Stomach smooth muscle (tissue), 2 donors: ENCODE measurements around the gene PDE1A.

Experiments
- H3K27ac ChIP-seq: one replicate; pipeline ENCODE4 v1.7.0; 2013; ENCODE audit warnings: mild to moderate bottlenecking, low read length, inconsistent platforms
- H3K27me3 ChIP-seq, 2 donors: one replicate each; pipeline ENCODE4 v1.7.0; 2013; ENCODE audit warnings: low read length in 2 of 2; ENCODE audit not compliant: insufficient read depth in 2 of 2, control insufficient read depth in 1 of 2
- H3K36me3 ChIP-seq, 2 donors: one replicate each; pipeline ENCODE4 v1.7.0; 2013; ENCODE audit warnings: low read length in 2 of 2; ENCODE audit not compliant: control insufficient read depth in 2 of 2, insufficient read depth in 2 of 2
- H3K4me1 ChIP-seq: one replicate; pipeline ENCODE4 v1.7.0; 2013; ENCODE audit warnings: low read length; ENCODE audit not compliant: control insufficient read depth, insufficient read depth
- H3K4me3 ChIP-seq, 2 donors: one replicate each; pipeline ENCODE4 v1.7.0; 2013; ENCODE audit warnings: low read length in 2 of 2
- H3K9ac ChIP-seq, 2 donors: one replicate each; pipeline ENCODE4 v1.7.0; 2013; ENCODE audit warnings: low read length in 2 of 2, mild to moderate bottlenecking in 1 of 2
- H3K9me3 ChIP-seq, 2 donors: one replicate each; pipeline ENCODE4 v1.7.0; 2013; ENCODE audit warnings: low read length in 2 of 2; ENCODE audit not compliant: control insufficient read depth in 2 of 2
- donor health status: healthy.
- donor health status: Pancreatic carcinoma.

The PDE1A gene

DNA sequence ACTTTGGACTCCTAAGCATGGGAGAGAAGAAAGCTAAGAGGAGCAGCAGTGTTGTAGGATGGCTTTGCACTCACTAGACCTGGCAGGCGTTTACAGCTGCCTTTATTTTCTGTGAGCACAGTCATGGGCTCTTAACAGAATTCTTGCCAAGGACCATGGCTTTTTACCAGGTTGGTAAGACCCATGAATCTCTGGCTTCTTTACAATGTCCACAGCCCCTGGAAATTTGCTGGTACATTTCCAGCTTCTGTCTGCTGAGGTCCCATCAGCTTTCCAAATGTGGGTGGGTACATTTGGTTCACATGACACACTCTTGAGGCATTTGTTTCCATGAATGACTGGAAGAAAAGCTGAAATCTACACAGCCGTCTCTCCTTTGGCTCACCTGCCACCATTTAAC, 278.5 kb downstream of the PDE1A start:
- H3K27me3 ChIP-seq, result no peaks in the 10 kb centered on the region
- no peaks in the 10 kb centered on the region for H3K4me1 ChIP-seq
- no peaks in the 10 kb centered on the region for H3K9me3 ChIP-seq
- H3K4me3 ChIP-seq, result no peak overlapping the region
- H3K9ac ChIP-seq, result no peak overlapping the region
- H3K27ac ChIP-seq, result no peak overlapping the region
- H3K36me3 ChIP-seq, result no peaks in the 10 kb centered on the region

DNA sequence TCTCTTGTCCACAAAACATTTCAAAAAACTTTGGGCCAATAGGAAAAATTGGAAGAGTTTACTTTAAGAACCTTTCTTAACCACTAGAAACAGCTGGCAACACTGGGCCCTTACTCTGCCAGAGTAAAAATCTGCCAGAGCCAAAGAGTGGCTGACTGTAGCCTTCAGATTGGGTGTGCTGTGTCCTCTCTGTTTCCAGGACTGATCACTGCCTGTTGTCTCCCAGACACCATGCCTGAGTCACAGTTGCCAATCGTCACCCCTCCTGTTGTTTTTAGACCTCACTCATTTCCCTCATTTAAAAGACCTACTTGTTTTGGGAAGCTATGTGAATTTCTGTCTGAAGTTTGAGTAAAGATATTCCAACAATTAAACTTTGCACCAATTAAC, 282.1 kb downstream of the PDE1A start:
- no peaks in the 10 kb centered on the region for H3K9me3 ChIP-seq
- H3K27ac ChIP-seq, result no peak overlapping the region
- H3K4me1 ChIP-seq, result no peaks in the 10 kb centered on the region
- H3K9ac ChIP-seq, result no peak overlapping the region
- no peaks in the 10 kb centered on the region for H3K27me3 ChIP-seq
- H3K36me3 ChIP-seq, result no peaks in the 10 kb centered on the region
- H3K4me3 ChIP-seq, result no peak overlapping the region

DNA sequence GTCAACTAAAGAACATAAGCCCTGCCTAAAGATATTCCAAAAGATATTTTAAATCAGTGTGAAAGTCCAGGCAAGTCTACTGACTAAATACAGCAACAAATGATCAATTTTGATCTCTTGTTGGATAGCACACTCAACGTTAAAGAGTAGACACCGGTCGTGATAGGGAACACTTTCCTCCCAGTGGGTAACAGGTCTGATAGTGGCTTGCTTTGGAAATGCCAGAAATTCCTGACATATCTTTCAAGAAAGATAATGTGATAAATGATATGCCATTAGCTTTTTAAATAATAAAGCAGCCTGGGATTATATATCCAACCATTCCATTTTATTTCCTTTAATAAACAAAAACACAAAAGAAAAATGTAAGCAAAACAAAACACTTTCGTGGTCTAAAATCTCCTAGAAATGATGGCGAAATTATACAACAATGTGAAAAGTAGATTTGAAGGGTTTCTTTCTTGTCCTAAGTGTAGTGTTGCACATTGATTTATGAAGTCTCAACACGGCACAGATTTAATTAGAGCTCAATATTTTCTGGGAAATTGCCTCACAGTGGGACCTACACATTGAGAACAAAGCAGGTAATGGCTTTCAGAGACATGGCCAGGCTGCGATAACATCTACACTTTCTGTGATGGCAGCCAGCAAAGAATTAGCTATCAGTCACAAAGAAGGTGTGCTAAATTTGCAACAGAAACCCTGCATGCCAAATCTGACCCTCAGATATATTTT, 282.6 kb downstream of the PDE1A start:
- Histone ChIP-seq H3K4me3 (no peak overlapping the region), H3K9me3 (no peaks in the 10 kb centered on the region), H3K4me1 (no peaks in the 10 kb centered on the region), H3K9ac (no peak overlapping the region), H3K36me3 (no peaks in the 10 kb centered on the region), H3K27me3 (no peaks in the 10 kb centered on the region), H3K27ac (no peak overlapping the region)

DNA sequence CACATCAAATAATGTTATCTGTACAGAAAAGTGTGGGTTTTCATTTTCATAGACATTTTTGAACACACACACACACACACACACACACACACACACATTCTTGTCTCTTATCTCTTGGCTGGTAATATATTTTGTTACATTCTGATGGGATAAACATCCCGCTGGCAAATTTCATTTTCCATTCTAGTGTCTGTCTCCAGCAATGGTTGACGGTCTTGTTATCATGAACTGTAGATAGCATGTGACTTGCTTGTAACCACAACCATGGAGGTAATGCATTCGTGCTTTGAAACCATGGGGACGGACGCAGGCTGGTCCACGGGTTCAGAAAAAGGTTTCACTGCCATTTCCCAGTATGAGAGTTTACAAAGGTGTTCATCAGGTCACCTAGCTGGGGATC, 284.8 kb downstream of the PDE1A start:
- Histone ChIP-seq H3K9ac (no peak overlapping the region), H3K27ac (no peak overlapping the region), H3K27me3 (no peaks in the 10 kb centered on the region)

DNA sequence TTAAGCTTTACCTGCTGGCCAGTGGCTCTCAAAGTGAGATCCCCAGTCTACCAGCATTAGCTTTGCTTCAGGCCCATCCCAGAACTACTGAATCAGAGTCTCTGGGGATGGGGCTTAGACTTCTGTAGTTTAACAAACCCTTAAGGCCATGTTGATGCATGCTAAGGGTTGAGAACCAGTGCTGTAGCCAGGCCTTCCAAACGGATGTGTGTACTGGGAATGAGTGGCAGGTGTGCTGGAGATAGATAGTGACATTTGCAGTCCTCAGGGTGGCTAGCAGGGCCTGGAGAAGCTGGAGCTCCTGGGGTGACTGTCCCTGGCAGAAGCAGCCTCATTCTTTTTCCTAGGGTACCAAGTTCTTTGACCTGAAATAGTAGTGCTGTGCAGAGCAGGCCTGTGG, 292.6 kb downstream of the PDE1A start:
- H3K27ac ChIP-seq, result no peak overlapping the region
- H3K4me1 ChIP-seq, result no peaks in the 10 kb centered on the region
- H3K9ac ChIP-seq, result no peak overlapping the region
- H3K27me3 ChIP-seq, result no peaks in the 10 kb centered on the region
- H3K9me3 ChIP-seq, result no peaks in the 10 kb centered on the region
- H3K4me3 ChIP-seq, result no peak overlapping the region
- H3K36me3 ChIP-seq, result no peaks in the 10 kb centered on the region

More for the DNA sequence above, 284.8 kb downstream of the PDE1A start:
- Histone ChIP-seq H3K9me3 (no peaks in the 10 kb centered on the region), H3K36me3 (no peaks in the 10 kb centered on the region), H3K4me3 (no peak overlapping the region), H3K4me1 (no peaks in the 10 kb centered on the region)

DNA sequence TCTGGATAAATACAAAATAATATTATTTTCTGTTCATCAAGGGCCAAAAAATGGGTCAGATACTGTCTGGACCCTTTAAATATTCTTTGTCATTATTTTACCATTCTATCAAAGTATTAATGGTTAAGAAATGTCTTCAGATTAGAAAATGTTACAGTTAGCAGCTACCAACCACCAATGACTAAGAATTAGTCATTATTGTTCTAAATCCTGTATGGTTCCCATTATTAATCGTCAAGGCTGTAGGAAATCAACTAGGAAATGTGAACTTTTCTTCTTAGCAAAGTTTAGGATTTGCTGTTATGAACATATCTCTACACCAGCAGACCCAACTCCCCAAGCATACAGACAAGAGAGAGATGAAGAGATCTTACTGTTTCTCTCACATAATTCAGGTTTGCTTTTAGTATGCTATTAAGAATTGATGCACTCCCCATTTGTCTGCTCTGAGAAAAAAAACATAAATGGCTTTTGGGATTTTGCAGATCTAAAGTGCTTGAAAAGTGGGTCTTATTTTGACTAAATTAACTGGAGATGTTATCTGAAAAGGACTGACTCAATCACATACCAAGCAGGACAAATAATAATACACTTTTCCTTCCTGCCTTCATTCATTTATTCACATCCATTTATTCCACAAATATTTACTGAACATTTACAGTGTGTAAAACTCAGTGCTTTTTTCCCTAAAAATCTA, 293.5 kb downstream of the PDE1A start:
- Histone ChIP-seq H3K9me3 (no peaks in the 10 kb centered on the region), H3K27me3 (no peaks in the 10 kb centered on the region), H3K9ac (no peak overlapping the region), H3K27ac (no peak overlapping the region), H3K4me3 (no peak overlapping the region), H3K4me1 (no peaks in the 10 kb centered on the region), H3K36me3 (no peaks in the 10 kb centered on the region)

DNA sequence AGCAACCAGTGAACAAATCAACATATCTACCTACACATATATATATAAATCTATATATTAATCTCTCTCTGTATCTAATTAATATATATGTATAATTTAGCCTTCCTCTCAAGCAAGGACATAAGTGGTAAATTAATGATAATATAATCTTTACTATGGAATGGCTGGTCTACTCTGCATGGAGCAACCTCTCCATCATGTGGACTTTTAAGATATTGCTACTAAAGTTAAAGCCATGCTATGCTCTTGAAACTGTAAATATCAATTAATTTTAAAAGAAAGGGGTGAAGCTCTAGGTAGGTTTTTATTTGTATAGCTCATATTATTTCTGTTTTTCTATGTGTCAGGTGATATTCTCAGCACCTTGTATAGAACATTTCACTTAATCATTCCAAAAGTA, 294.2 kb downstream of the PDE1A start:
- Histone ChIP-seq H3K9ac (no peak overlapping the region), H3K4me3 (no peak overlapping the region), H3K27ac (no peak overlapping the region), H3K4me1 (no peaks in the 10 kb centered on the region), H3K27me3 (no peaks in the 10 kb centered on the region), H3K9me3 (no peaks in the 10 kb centered on the region), H3K36me3 (no peaks in the 10 kb centered on the region)

DNA sequence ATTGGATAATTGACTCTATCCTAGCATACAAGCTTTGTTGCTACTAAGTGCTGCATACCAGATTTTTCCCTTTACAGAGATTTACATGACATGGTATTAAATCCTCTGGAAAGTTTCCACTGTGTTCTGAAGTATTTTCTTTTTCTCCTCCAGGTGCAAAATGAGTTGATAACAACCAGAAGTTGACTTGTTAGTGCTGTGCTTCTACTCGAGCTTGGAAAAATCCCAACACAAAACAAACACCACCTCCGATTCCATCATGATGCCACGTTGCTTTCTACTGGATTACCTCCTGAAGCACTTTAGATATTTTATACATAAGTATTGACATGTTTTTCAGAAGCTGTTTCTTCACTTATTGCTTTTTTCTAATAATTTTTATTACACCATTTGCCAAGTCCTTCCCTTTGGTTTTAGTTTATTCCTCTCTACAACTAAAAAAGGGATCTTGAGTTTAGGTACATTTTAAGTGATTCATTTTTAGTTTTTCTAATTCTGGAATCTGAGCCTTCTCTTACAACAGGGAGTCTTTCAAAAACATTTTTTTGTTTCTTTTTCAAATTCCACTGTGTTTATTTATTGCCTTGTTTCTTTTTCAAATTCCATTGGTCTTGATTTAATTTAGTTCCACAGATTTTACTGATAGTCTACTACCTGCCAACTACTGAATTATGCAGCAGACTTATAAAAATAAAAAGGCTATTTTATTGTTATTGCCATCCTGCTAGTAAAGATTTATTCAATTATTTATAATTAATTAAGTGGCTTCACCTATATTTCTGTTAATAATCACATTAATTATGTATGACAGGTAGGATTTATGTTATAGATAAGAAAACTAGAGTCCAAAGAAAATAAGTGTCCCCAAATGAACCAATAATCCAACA, 297.8 kb downstream of the PDE1A start:
- H3K9ac ChIP-seq, result no peak overlapping the region
- no peaks in the 10 kb centered on the region for H3K27me3 ChIP-seq
- no peaks in the 10 kb centered on the region for H3K9me3 ChIP-seq
- no peak overlapping the region for H3K4me3 ChIP-seq
- no peaks in the 10 kb centered on the region for H3K4me1 ChIP-seq
- no peaks in the 10 kb centered on the region for H3K36me3 ChIP-seq
- H3K27ac ChIP-seq, result no peak overlapping the region

DNA sequence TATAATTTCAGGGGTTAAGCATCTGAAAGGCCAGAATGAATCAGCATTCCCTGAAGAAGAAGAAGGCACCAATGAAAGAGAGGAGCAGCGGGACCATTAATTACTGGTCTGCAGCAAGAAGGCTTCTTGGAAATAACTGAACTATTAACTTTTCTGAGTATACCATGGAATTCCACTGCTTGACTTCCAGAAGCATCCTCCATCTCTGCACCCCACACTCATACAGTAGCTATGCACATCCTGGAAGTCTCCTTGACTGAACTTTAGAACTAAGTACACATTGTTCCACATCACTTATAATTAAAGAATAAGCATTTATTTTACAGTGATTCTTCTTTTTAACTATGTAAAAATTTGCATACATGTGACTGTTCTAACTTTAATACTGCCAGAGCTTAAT, 309.6 kb downstream of the PDE1A start:
- Histone ChIP-seq H3K36me3 (no peaks in the 10 kb centered on the region), H3K9me3 (no peaks in the 10 kb centered on the region), H3K4me1 (no peaks in the 10 kb centered on the region), H3K9ac (no peak overlapping the region), H3K27ac (no peak overlapping the region), H3K4me3 (no peak overlapping the region), H3K27me3 (no peaks in the 10 kb centered on the region)

DNA sequence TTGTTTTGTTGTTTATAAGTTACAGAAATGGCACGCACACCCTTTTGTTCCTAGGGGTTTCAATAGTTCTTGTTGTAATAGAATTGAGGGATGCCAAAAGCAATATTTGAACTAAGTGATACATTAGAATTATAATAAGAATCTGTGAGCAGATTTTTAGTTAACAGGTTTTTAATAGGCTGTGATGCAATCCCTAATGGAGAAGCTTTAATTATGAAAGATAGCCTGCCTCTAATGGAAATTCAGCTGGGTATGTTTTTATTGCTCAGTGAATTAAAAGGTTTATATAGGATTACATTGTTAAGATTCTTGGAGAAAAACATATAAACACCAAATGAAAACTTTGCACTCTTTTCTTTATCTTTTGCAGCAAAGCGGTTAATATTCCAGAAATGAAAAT, 310.1 kb downstream of the PDE1A start:
- H3K27me3 ChIP-seq, result no peaks in the 10 kb centered on the region
- no peak overlapping the region for H3K9ac ChIP-seq
- no peak overlapping the region for H3K4me3 ChIP-seq
- no peaks in the 10 kb centered on the region for H3K9me3 ChIP-seq
- H3K36me3 ChIP-seq, result no peaks in the 10 kb centered on the region
- no peak overlapping the region for H3K27ac ChIP-seq
- no peaks in the 10 kb centered on the region for H3K4me1 ChIP-seq
